Skin of body (tissue), 2 donors: ENCODE data around the gene RHOU. TPM values are rescaled to one million over a fixed set of nuclear protein-coding genes. Genes with fewer than 3 reads are reported as not detected.

ENCODE experiments used
- DNase-seq: peaks from one replicate; lab custom pipeline; 2025; lab: John Stamatoyannopoulos, UW
- total RNA-seq: library from RNA; depleted of rRNA; stranded (reverse); fragments of >200 nt; gene quantifications from one replicate; pipeline ENCODE4 v1.2.3, GENCODE V29; 2014

Gene RHOU
- total RNA-seq, 1 donor from 2014 or later = 14.4 TPM

DNA sequence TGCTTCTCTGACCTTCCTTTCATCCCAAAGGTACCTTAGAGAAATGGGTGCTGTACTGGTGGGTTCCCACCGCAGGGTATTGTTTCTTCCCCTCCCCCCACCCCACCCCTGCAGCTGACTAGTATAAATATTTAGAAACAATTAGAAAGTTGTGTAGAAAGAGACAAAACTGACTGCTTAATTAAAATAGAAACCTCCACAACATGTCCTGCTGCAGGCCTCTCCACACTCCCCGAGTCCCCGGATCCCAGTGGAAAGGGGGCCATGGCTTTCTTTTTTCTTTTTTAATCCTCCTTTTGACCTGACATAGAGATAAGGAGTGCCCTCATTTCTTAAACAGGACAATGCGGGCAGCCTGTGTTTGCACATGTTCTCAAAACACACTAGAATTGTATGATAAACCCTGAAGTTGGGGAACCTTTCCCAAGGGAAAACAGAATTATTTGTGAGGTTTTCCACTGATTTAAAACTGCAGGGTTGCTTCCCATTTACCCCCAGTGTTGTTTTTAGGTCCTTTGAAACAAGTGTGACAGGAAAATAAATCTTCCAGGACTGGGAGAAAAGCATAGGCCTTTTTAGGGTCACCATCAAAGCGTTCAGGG lies 1.7 kb downstream of the RHOU start:
- no peak for DNase-seq

DNA sequence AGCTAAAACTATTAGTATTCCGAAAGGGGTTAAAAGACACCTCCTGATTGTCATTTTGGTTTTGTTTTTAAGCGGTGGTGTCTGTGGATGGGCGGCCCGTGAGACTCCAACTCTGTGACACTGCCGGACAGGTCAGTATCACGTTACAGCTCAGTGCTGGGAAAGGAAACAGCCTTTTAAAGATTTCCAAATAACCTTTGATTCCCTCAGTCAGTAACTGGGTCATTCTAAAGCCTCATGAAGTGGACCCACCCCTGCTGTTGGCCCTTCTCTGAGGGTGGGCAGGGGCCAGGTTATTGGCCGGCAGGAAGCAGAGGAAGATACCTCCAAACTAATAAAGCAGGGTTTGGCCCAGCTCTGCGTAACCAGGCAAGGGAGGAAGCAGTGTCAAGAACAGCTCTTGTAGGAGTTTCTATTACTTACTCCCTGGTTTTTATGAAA lies 2.3 kb downstream of the RHOU start:
- no peak for DNase-seq

GRCh38 chr1:228739826-228740225 lies 4.5 kb downstream of the RHOU start:
- DNase-seq = no peak

DNA sequence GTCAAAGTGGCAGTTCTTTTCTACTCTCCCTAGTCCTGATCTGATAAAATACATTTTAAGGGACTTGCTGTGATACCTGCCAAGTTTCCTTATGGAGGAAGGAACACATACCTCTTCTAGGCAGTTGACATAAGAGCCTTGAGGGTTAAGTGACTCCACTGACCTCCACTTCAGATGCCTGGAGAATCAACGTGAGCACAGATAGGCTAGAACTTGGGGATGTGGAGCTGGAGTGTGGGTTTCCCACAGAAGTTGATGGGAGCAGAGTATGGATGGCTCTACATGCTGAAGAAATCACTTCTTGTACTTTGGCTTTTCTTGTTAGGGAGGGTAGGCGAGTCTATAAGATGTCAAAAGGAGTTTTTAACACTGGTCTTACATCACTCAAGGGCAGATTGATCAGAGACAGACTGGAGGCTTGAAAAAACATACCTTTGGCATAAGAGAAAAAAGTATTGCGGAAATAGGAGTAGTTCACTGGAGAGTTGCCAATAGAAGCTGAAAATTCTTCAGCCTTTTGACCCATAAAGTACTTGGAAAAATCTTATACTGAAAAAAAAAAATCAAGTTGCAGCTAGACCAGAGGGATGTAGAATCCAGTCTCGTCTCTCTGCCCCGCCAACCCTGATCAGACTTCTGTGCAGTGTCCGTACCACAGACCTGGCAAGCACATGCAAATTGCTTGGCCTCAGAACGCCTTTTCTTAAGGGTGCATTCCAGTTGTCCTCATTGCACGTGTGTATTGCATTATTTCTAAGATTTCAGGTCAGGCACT lies 5.5 kb downstream of the RHOU start:
- DNase-seq = no peak

DNA sequence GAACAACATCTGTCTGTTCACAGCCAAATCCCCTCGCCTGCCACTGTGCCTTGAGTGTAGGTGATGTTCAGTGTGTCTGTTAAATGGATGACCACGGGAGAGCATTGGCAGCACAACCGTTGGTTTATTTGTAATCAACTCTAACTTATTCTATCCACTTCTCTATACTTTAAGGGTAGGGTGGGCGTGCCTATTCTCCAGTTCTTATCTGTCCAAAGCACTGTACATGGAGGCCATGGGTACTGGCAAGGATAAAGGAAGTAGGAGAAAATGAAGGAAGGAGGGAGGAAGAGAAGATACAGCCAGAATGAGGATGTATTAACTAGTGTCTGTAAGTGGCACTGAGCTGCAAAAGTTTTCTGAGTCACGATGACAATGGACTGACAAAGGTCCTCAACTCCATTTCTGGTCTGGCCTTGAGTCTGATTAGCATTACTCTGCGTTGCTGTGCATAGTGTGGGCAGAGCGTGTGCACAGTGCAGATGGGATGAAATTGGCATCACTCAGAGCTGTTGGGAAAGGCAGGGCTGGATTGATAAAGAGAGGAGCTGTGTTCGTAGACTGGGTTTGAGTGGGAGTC lies 7.1 kb downstream of the RHOU start:
- no peak for DNase-seq

GRCh38 chr1:228743405-228743804 lies 8.1 kb downstream of the RHOU start:
- DNase-seq = no peak

DNA sequence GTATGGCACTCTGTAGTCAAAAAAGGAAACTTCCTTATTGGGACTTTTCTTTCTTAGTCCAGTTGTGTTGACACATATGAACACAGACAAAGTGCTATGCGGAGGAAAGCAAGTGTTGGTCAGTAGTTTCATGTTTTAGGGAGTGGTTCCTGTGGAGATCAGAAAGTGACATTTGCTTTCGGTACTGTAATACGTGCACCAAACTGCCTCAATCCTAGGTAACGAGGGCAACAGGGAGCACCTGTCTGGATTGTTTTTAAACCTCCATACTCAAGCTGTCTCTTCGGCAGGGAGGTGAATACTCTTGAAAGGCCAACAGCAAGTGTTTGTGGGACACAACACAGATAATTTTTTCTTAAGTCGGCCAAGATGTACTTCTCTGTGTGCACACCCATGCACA lies 9.1 kb downstream of the RHOU start:
- DNase-seq = no peak

GRCh38 chr1:228744918-228745317 lies 9.6 kb downstream of the RHOU start:
- DNase-seq = no peak

- no peak for DNase-seq
Measured at GRCh38 chr1:228745497-228745896, 10.2 kb downstream of the RHOU start.

DNA sequence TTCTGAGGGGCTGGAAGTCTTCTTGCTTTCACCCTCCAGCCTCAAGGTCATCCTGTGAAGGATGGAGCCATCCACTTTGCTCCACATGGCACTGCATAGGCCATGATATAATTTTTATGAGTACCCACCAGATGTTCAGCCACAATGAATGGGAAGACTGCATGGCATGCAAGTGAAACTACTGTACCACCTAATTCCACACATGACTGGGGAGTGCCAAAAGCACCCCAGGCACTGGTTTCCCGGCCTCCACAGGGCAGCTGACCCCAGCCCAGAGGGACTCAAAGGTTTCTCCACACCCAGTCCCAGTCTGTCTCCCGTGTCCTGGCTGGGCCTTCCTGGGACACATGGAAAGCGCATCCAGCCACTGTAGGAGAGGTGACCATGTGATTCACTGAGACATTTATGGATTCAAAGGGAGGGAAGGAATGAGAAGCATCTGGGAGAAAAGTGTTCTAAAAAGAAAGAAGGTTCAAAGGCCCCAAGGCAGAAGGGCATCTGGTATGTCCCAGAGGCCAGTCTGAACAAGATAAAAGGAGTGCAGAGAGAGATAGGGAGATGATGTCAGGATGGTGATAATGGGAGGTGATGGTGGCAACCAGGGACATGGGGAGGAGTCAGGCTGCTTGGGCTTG lies 12.1 kb downstream of the RHOU start:
- no peak for DNase-seq

DNA sequence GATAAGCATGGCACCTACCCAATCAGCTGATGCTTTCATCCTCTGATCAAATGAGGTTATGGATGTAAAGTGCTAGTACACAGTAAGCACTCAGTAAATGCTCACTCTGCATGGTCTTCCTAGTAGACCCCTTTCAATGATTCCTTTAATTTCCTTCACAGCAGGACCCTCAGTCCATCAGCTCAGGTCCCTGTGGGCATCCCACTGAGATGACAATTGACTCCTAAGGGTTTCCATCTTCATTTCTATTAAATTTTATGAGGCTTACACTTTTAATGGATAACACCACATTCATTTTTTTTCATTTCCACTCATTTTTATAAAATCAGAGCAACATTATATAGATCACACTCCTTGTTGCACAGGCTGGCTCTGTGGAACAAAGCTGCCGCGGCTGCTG lies 12.8 kb downstream of the RHOU start:
- DNase-seq = no peak

DNA sequence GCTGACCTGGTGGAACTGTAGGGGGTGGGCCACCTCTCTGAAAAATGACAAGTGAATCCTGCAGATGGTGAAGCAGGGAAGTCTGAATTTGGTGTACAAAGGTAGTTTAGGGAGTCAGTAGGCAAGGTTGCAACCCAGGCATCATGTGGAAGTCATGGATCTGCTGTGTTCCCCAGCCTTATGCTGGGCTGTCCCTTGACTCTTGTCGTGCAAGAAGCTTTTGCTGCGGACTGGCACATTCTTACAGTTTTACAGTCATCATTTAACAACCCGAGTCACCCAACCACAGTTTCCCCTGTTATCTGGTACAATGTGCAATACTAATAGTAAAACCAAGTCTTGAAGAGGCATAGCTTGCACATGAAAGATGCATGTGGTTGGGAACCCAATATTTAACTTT lies 13.2 kb downstream of the RHOU start:
- no peak for DNase-seq

DNA sequence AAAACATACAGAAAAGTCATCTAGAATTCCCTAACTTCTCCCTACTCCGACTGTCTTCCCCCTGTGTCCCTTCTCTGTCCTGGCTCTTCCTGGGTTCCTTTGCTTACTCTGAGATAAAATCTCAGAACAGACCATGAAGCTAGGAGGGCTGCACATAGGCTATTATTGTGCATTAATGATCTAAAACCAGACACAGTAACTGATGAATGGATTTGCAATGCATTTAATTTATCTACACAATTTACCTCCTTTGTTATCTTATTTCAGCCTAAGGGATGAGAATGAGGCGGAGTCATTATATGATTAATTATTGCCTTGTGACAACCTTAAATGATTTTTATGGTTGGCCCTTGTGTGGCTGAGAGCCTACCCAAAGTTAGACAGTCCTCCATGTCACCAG lies 14.5 kb downstream of the RHOU start:
- no peak for DNase-seq

GRCh38 chr1:228750915-228751314 lies 15.6 kb downstream of the RHOU start:
- no peak for DNase-seq

DNA sequence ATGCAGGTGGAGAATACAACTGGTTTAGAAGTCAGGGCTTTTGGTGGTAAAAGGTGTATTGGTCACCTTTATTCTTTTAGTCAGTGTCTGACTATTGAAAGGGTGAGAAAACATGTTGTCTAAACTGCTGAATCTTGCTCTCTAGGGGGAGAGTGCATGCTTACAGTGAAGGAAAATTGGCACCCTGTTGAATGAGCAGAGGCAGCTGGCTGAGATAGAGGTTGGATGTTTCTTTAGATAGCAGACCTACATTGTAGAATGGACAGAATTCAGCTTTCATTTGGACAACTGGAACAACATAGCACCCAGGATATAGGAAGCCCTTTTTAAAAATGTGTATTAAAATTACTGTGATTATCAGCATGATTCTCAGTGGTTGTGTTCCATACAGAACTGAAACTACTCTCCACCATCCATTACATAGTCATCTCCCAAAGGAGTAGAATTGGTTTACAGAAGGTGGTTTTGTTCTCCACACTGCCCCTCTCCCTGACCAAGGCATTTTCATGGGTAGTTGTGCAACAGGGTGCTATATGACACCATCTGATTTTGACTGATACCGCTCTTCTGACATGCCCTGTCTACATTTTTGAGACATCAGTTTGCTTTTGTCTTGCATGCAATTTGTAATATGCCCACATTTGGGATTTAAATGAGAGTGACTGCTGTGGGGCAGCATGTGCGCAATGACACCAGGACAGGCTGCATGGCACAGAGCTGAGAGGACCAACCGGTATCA lies 16.2 kb downstream of the RHOU start:
- no peak for DNase-seq

DNA sequence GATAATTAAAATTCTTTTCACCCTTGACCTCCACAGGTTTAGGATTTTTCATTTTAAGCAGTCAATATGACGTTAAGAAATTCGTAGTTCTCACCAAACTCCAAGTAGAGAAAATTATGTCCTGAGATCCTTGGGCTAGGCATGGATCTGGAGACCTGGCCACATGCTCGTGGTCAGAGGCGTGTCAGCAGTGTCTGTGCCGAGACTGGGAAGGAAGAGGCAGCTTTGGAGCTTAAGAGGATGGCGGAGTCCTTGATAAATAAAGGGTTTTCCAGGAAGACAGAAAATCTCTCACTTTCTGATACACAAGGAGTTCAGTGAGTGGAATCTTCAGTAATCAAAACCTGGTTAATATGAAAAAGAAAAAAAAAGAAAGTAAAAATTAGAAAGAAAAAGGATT lies 17.0 kb downstream of the RHOU start:
- DNase-seq = no peak

GRCh38 chr1:228752675-228753265 lies 17.5 kb downstream of the RHOU start:
- no peak for DNase-seq

DNA sequence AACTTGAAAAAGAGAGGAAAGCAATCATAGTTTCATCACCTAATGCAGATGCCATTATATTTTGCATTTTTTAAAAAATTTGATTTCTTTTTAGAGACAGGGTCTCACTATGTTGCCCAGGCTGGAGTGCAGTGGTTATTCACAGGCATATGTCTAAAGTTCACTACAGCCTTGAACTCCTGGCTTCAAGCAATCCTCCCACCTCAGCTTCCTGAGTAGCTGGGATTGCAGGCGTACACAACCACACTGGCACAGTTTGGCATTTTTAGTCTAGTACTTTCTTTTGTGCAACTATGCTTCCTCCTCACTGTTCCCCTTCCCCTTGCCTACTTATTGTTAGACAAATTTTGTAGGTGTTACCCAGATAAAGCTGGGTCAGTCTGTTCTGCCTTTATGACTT lies 18.0 kb downstream of the RHOU start:
- DNase-seq = no peak

DNA sequence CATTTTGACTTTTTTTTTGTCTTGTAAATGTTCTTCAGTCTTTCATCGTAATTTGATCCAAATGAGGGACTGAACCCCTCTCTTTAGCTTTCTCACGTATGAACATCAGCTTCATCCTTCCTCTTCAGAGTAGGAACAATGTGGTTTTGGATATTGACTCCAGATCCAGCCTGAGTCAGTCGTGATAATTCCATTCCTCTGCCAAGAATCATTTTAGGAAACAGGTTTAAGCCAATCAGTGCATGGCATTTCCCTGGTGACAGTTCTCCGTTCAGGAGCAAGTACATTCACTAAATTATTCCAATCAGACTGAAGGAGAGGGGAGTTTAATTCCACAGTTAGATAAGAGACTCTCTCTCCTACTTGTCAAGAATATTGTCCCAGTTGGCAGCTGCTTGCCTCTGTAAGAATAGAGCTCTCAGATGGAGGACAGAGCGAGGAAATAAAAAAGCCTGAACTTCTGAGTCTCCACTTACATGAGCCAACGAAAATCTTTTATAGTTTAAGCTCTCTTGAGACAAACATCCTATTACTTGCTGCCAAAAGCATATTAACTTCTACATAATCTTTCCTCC lies 18.6 kb downstream of the RHOU start:
- DNase-seq = peak; percentile 47

DNA sequence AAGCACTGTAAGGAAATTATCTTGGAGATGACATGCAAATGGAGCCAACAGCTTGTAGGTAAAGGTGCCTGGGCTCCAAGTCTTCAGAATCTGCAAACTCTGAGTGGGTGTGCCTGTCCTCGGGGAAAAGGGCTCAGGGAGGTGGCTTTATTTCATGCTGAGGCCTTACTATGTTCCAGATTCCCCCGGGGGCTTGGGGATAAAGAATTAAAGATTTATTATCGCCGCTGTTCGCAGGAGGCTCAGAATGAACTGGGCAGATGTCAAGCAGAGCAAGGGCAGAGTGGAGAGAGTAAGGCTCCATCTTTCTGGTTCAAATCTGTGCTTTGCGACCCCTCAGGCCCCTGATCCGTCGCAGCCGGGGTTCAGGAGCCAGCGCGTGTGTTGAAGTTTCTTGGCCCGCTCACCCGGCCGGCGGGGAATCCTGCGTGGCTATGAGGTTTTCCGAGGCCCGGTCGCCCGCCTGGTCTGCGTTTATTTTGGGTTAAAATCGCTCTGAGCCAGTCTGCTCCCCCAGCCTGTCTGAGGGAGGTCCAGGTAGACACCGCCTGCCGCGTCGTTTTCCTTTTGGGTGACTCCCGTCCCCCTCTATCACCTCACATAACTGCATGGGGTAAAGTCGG lies 19.5 kb downstream of the RHOU start:
- no peak for DNase-seq

GRCh38 chr1:228755800-228756199 lies 20.5 kb downstream of the RHOU start:
- no peak for DNase-seq
